Gastroesophageal sphincter (tissue), 4 donors: Measurements from ENCODE around the gene ACOXL. TPM values are rescaled to one million over a fixed set of nuclear protein-coding genes. Genes with fewer than 3 reads are reported as not detected.

Experiments
- ATAC-seq: fragments of 150-250 bp; one replicate; pipeline ENCODE4 v1.9.1; 2016; ENCODE audit warnings: mild to moderate bottlenecking, moderate library complexity
- H3K27ac ChIP-seq, 4 donors: fragments of 200-600 bp; sonication (generic) in 3 of 4; 1 replicate in 3 of 4; 2 replicates in 1 of 4; pipeline ENCODE4 v1.5.1; 2016 to 2019
- H3K27me3 ChIP-seq: fragments of 200-600 bp; sonication (generic); one replicate; pipeline ENCODE4 v1.5.1; 2019
- H3K36me3 ChIP-seq, 2 donors: fragments of 200-600 bp; sonication (generic); one replicate each; pipeline ENCODE4 v1.5.1; 2019; ENCODE audit warnings: control low read depth in 1 of 2
- H3K4me1 ChIP-seq, 3 donors: fragments of 200-600 bp; sonication (generic); 1 replicate in 2 of 3; 2 replicates in 1 of 3; pipeline ENCODE4 v1.5.1; 2016 to 2019; ENCODE audit warnings: control low read depth in 2 of 3
- H3K4me3 ChIP-seq, 2 donors: fragments of 200-600 bp; sonication (generic); one replicate each; pipeline ENCODE4 v1.5.1; 2019; ENCODE audit warnings: mild to moderate bottlenecking in 1 of 2, moderate library complexity in 1 of 2
- H3K9me3 ChIP-seq, 3 donors: fragments of 200-600 bp; sonication (generic); one replicate each; pipeline ENCODE4 v1.5.1; 2017 to 2019; ENCODE audit warnings: control low read depth in 2 of 3
- EP300 ChIP-seq: sonication (generic); formaldehyde crosslinking; IDR thresholded peaks from one replicate; pipeline ENCODE4 v1.6.1; 2017; ENCODE audit warnings: antibody characterized with exemption, mild to moderate bottlenecking
- POLR2A ChIP-seq, 2 donors: fragments of 450-650 bp; IDR thresholded peaks; one replicate each; pipeline ENCODE4 v1.6.1; 2017; ENCODE audit warnings: antibody characterized with exemption in 2 of 2, mild to moderate bottlenecking in 2 of 2, moderate library complexity in 1 of 2
- POLR2AphosphoS5 ChIP-seq: sonication (generic); formaldehyde crosslinking; IDR thresholded peaks from one replicate; pipeline ENCODE4 v1.6.1; 2017; ENCODE audit warnings: antibody characterized with exemption
- WGBS, 2 donors: methylation state at CpG; one replicate each; pipeline ENCODE4 v1.1.5; 2018; ENCODE audit warnings: low coverage in 1 of 2; 5-methylcytosine and 5-hydroxymethylcytosine counted together
- total RNA-seq, 4 donors: library from RNA; depleted of rRNA; stranded (reverse); fragments of >200 nt; gene quantifications; one replicate each; pipeline ENCODE4 v1.1.0, GENCODE V29; 2016
- TF ChIP-seq, protein P1 (sequence below), 4 experiments: fragments of 200-600 bp in 2 of 4; fragments of 450-650 bp in 2 of 4; sonication (generic) in 1 of 4; IDR thresholded peaks; one replicate each; pipeline ENCODE4 v1.5.1; 2017 to 2019; ENCODE audit warnings: antibody characterized with exemption in 4 of 4, mild to moderate bottlenecking in 2 of 4, moderate library complexity in 2 of 4

Gene ACOXL
- total RNA-seq, 4 donors from 2014 or later: not detected

DNA sequence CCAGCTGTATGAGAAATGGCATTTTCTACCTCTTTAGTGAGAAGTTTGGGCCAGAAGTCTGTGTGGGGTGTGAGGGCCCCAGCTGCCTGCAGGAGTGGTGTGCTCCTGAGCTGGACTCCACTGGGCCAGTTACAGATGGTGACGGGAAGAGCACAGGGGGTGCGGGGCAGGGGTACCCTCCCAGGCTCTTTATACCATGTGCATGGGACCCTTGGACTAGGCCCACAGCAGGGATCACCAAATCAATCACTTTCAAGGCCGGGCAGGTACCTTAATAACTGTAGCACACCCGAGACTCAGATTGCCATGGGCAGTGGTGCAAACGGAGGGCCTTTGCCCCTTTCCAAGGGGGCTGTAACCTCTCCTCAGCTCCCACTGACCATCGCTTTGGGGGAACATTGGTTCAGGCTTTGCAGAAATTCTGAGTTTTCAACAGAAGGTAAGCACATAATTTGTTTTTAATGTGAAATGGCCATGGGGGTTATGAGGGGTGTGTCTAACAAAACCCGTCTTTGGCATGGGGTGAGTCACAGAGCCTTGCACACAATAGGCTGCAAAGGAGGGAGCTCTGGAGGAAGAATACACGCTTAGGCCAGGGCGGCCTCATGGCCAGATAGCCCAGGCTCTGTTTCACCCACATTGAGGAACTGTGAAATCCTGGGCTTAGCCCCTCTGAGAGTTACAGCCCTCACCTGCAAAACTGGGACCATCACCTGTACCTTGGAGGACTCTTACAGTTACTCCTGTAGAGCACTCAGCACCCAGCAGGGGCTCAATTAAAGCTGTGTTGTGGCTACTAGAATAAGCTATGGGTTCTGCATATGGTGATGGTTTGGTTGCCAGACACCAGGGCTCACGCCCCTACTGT, 247.3 kb downstream of the ACOXL start:
- 67 to 100% methylated on average over 1 to 3 of the region's 10 CpGs for WGBS, 2 donors
- Histone ChIP-seq H3K36me3 (no peaks in the 10 kb centered on the region), H3K27ac (no peak overlapping the region), H3K4me1 (no peaks in the 10 kb centered on the region), H3K4me3 (no peak overlapping the region), H3K9me3 (no peaks in the 10 kb centered on the region), H3K27me3 (no peaks in the 10 kb centered on the region)
- ATAC-seq: no peak
- TF ChIP-seq EP300 (no peak), POLR2A (IDR thresholded peaks at IDR 0.05) (no peak), POLR2AphosphoS5 (no peak)
- TF ChIP-seq, protein P1, sequence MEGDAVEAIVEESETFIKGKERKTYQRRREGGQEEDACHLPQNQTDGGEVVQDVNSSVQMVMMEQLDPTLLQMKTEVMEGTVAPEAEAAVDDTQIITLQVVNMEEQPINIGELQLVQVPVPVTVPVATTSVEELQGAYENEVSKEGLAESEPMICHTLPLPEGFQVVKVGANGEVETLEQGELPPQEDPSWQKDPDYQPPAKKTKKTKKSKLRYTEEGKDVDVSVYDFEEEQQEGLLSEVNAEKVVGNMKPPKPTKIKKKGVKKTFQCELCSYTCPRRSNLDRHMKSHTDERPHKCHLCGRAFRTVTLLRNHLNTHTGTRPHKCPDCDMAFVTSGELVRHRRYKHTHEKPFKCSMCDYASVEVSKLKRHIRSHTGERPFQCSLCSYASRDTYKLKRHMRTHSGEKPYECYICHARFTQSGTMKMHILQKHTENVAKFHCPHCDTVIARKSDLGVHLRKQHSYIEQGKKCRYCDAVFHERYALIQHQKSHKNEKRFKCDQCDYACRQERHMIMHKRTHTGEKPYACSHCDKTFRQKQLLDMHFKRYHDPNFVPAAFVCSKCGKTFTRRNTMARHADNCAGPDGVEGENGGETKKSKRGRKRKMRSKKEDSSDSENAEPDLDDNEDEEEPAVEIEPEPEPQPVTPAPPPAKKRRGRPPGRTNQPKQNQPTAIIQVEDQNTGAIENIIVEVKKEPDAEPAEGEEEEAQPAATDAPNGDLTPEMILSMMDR (IDR thresholded peaks at IDR 0.05): no peak

DNA sequence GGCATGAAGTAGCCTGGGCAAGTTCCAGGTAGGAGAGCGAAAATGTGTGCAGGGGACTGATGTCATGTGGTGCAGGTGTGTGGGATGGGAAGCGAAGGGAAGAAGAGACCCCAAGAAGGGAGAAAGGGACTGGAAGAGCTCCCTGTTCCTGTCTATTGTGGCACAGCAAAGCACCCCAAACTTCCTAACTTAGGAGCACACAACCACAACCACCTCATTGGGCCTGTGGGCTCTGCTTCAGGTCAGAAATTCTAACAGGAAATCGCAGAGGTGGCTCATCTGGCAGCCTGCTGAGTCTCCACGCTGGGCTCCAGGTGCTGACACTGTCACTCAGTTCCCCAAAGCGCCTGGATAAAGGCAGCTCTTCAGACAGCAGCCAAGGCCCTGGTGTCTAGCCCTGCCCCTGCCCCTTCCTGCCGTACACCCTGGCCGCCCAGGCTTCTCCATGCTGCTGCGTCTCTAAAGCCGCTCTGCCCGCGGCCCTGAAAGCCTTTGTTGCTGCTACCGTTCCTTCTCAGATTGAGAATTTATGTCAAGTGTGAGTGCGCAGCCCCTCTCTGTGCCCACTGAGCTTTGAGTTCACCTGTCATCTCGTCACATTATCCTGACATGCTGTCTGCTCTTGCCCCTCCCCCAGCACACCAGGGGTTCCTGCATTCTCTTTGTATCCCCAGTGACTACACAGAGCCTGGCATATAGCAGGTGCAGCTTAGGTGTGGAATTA, 248.1 kb downstream of the ACOXL start:
- ATAC-seq: no peak
- 86 to 94% methylated on average over 6 to 8 of the region's 14 CpGs for WGBS, 2 donors

DNA sequence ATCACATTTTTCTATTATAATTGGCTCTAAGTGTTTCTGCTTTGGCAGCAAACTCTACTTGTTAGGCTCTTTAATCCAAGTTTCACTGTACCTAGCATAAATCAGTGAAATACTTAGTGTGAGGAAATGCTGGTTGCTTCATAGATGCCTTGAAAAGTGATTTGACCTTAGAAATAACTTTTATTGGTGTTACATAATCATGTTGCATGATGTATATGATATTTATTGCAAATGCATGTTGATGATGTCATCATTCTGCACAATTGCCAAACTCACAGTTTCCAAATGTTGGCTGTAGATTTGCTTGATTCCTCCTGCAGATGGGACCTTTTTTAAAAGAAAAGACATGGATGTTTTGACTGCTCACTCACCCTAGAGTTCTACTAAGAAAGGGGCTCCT, 250.8 kb downstream of the ACOXL start:
- TF ChIP-seq POLR2AphosphoS5 (no peak), POLR2A (IDR thresholded peaks at IDR 0.05) (no peak), EP300 (no peak)
- TF ChIP-seq, protein P1 (IDR thresholded peaks at IDR 0.05): no peak
- Histone ChIP-seq H3K36me3 (no peaks in the 10 kb centered on the region), H3K4me3 (no peak overlapping the region), H3K9me3 (no peaks in the 10 kb centered on the region), H3K27me3 (no peaks in the 10 kb centered on the region), H3K4me1 (no peaks in the 10 kb centered on the region), H3K27ac (no peak overlapping the region)
- no peak for ATAC-seq

More for the DNA sequence above, 248.1 kb downstream of the ACOXL start:
- Histone ChIP-seq H3K27ac (no peak overlapping the region), H3K4me1 (no peaks in the 10 kb centered on the region), H3K4me3 (no peak overlapping the region), H3K9me3 (no peaks in the 10 kb centered on the region), H3K36me3 (no peaks in the 10 kb centered on the region), H3K27me3 (no peaks in the 10 kb centered on the region)
- TF ChIP-seq EP300 (no peak), POLR2AphosphoS5 (no peak)

DNA sequence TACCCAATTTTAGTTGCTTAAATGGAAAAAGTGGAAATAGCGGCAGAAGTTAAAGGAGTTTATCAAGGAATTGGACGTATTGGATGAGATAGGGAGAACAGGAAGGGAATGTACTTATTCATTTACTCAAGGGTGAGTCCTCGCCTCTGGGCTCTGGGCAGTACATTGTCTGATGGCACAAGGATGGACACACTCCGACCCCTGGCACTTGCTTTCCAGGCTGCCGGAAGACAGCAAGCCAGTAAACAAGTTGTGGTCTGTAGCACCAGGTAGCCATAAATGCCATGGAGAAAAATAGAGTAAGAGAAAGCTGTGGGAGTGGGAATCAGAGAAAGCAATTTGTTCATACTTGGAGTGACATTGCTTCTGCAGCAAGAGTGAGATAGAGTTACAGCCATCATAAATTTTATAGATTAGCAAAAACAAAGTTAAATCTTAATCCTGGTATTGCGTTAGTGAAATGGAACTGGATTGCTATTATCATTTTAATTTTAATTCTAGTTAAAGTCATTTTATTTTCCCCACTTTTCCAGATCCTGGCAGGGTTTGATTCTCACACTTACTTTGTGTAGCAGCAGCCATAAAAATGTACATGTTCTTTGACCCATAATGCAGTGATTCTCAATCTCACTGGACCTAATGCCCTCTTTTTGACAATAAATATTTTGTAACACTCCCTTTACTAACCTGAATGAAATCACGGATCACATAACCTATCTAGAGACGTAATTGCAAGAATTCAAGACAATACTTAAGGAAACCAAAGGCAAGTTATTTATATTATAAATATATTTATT, 252.5 kb downstream of the ACOXL start:
- Histone ChIP-seq H3K9me3 (no peaks in the 10 kb centered on the region), H3K4me3 (no peak overlapping the region), H3K4me1 (no peaks in the 10 kb centered on the region), H3K27me3 (no peaks in the 10 kb centered on the region), H3K36me3 (no peaks in the 10 kb centered on the region), H3K27ac (no peak overlapping the region)
- 78 to 88% methylated on average over 7 of the region's 8 CpGs for WGBS, 2 donors
- no peak for ATAC-seq
- TF ChIP-seq, protein P1 (IDR thresholded peaks at IDR 0.05): no peak
- TF ChIP-seq POLR2AphosphoS5 (no peak), EP300 (no peak), POLR2A (IDR thresholded peaks at IDR 0.05) (no peak)

DNA sequence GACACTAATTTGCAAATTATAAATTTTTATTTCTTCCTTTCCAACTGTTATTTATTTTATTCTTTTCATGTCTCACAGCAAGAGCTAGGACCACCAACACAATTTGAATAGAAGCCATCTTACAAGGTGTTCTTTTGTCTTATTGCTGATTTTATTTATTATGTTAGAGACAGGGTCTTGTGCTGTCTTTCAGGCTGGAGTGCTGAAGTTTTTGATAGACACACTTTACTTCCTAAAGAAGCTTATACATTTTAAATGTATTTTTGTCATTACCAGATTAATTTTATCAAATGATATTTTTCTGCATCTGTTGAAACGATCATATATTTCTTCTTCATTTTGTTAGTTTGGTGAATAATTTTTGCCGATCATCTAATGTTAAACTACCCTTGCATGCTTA, 258.1 kb downstream of the ACOXL start:
- Histone ChIP-seq H3K27me3 (no peaks in the 10 kb centered on the region), H3K4me1 (peaks cover 0 to 30% (median 3%) of the 10 kb centered on the region in 3 donors), H3K9me3 (no peaks in the 10 kb centered on the region), H3K36me3 (no peaks in the 10 kb centered on the region), H3K4me3 (no peak overlapping the region), H3K27ac (no peak overlapping the region)
- ATAC-seq: no peak
- TF ChIP-seq, protein P1 (IDR thresholded peaks at IDR 0.05): no peak
- no peak for TF ChIP-seq POLR2A (IDR thresholded peaks at IDR 0.05)
- no peak for TF ChIP-seq EP300
- no peak for TF ChIP-seq POLR2AphosphoS5
- 92 to 100% methylated on average over 2 of the region's 2 CpGs for WGBS, 2 donors
